Right lobe of liver (tissue), 6 donors: ENCODE data around the gene FAXDC2. TPM values are rescaled to one million over a fixed set of nuclear protein-coding genes. Genes with fewer than 3 reads are reported as not detected.

Experiments used
- ATAC-seq, 4 donors: fragments of 200-7000 bp; cut with Tn5 transposase; one replicate each; pipeline ENCODE4 v1.9.1; 2020; ENCODE audit warnings: mild to moderate bottlenecking in 4 of 4, moderate library complexity in 4 of 4
- DNase-seq, 3 donors: peaks; one replicate each; pipeline ENCODE4 v3.0.0-alpha.2; 2020
- H3K27ac ChIP-seq, 3 donors: fragments of 200-600 bp; one replicate each; pipeline ENCODE4 v1.8.0; 2022
- H3K27me3 ChIP-seq, 2 donors: fragments of 200-600 bp; one replicate each; pipeline ENCODE4 v1.8.0; 2022
- H3K36me3 ChIP-seq, 4 donors: fragments of 200-600 bp; sonication (generic) in 1 of 4; one replicate each; pipeline versions ENCODE4 v1.5.1 to v1.8.0; 2017 to 2022; ENCODE audit warnings: control low read depth in 1 of 4
- H3K4me1 ChIP-seq, 4 donors: fragments of 200-600 bp; sonication (generic) in 1 of 4; one replicate each; pipeline versions ENCODE4 v1.5.1 to v1.8.0; 2017 to 2022; ENCODE audit warnings: control low read depth in 1 of 4
- H3K4me3 ChIP-seq, 3 donors: fragments of 200-600 bp; one replicate each; pipeline ENCODE4 v1.8.0; 2022
- H3K9me3 ChIP-seq, 4 donors: fragments of 200-600 bp; sonication (generic) in 1 of 4; one replicate each; pipeline versions ENCODE4 v1.5.1 to v1.8.0; 2017 to 2022; ENCODE audit warnings: control low read depth in 1 of 4
- POLR2A ChIP-seq: fragments of 450-650 bp; IDR thresholded peaks from one replicate; pipeline ENCODE4 v1.6.1; 2017; ENCODE audit warnings: antibody characterized with exemption, mild to moderate bottlenecking
- WGBS: methylation state at CpG from one replicate; pipeline ENCODE4 v1.1.6; 2018; ENCODE audit warnings: low coverage, low lambda C conversion rate; ENCODE audit not compliant: insufficient coverage; ENCODE audit errors: missing lambda C conversion rate; 5-methylcytosine and 5-hydroxymethylcytosine counted together
- intact Hi-C, 2 donors: fragments of 100-400 bp; cut with DNase I; formaldehyde crosslinking; loops; one replicate each; pipeline versions ENCODE4 v1.11.2 to v1.14.1; 2022
- long read RNA-seq: library from polyadenylated mRNA; unstranded; transcript quantifications from one replicate; pipeline ENCODE4 v2.0.0, GENCODE V29; 2019
- total RNA-seq, 6 experiments: library from RNA; depleted of rRNA in 2 of 6; stranded (reverse); fragments of >200 nt in 2 of 6; fragmentation: NEBNext Ultra II Directional in 3 of 6; extraction: Animal tissue kit (Norgen Biotek cat#: 25700) in 3 of 6; gene quantifications; one replicate each; pipeline versions ENCODE4 v1.1.0 to v1.2.4, GENCODE V29; 2016 to 2023
- TF ChIP-seq, protein P1 (sequence below), 4 donors: fragments of 200-600 bp in 3 of 4; fragments of 450-650 bp in 1 of 4; IDR thresholded peaks; one replicate each; pipeline versions ENCODE4 v1.5.1 to v1.8.0; 2016 to 2022; ENCODE audit warnings: antibody characterized with exemption in 4 of 4, mild to moderate bottlenecking in 2 of 4
- donor health status: DM: no; HTN: yes; CAD: no.
- donor health status: DM: no; HTN: no; CAD: no.
- donor health status: DM: no; HTN: no; CAD: no.
- donor health status: DM: no; HTN: yes; CAD: no.
- donor health status: DM: no; HTN: yes; CAD: no.

The FAXDC2 gene, protein sequence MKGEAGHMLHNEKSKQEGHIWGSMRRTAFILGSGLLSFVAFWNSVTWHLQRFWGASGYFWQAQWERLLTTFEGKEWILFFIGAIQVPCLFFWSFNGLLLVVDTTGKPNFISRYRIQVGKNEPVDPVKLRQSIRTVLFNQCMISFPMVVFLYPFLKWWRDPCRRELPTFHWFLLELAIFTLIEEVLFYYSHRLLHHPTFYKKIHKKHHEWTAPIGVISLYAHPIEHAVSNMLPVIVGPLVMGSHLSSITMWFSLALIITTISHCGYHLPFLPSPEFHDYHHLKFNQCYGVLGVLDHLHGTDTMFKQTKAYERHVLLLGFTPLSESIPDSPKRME
- 10 to 100 TPM; 27.3 to 98.1 (median 53.2) TPM for total RNA-seq
- long read RNA-seq, partial matches to known transcripts = 5 of 12 reads
- long read RNA-seq, other reads (novel, unspliced or antisense) = 3 of 12 reads

DNA sequence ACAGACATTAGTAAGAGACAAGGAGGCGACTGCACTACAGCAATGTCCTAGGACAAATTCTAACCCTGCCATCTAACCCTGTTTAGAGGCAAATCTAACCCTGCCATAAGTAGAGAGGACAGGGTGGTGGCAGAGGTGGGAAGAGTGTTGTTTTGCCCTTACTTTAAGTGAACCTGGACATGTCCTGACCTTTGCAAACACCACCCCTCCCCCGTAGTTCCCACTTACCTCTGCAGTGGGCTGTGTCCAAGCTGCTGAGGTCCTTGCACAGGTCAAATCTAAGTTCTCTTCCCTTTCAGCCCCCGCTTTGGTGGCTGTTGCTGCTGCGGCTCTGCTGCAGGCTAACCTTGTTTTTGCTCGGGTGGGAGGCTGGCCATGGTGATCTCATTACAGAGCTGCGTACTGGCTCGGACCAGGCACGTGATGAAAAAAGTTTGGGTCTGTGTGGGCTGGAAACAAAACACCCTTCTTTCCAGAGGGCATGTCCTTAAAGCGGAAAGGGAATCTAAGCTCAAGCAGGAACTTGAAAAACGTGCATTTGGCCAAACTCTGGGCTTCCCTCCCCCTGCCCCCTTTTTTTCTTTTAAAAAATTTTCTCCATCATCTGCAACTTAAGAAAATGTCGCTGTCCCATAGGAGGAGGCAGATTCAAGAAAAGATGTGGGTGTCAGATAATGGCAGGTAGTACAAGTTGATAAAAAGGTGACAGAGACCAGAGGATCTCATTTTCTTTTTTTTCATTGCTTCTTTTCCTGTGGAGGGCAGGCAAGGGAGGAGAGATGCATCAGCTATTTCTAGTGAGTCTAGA is at the start of gene FAXDC2:
Gene FAXDC2, minus strand, starts transcription at position 349 of the 808 bp plus-strand sequence. CDS start 12,425 bp downstream, outside the sequence.
- 7% methylated on average over 10 of the region's 11 CpGs for WGBS
- Histone ChIP-seq H3K36me3 (no peaks in the 10 kb centered on the region), H3K27ac (peak within 1 kb of the TSS; percentile 75 to 81 (median 77)), H3K27me3 (no peaks in the 10 kb centered on the region), H3K9me3 (no peaks in the 10 kb centered on the region), H3K4me3 (peak within 1 kb of the TSS; percentile 39 to 57 (median 51)), H3K4me1 (peaks cover 0 to 12% (median 4%) of the 10 kb centered on the region in 4 donors)
- no peak for TF ChIP-seq POLR2A
- TF ChIP-seq, protein P1, sequence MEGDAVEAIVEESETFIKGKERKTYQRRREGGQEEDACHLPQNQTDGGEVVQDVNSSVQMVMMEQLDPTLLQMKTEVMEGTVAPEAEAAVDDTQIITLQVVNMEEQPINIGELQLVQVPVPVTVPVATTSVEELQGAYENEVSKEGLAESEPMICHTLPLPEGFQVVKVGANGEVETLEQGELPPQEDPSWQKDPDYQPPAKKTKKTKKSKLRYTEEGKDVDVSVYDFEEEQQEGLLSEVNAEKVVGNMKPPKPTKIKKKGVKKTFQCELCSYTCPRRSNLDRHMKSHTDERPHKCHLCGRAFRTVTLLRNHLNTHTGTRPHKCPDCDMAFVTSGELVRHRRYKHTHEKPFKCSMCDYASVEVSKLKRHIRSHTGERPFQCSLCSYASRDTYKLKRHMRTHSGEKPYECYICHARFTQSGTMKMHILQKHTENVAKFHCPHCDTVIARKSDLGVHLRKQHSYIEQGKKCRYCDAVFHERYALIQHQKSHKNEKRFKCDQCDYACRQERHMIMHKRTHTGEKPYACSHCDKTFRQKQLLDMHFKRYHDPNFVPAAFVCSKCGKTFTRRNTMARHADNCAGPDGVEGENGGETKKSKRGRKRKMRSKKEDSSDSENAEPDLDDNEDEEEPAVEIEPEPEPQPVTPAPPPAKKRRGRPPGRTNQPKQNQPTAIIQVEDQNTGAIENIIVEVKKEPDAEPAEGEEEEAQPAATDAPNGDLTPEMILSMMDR (IDR thresholded peaks at IDR 0.05) = no peak
- intact Hi-C loops = loop anchor here in 1 of 2 donors (10.0 kb wide), 1 partner anchor 84 kb away; the partner anchor contains the start of gene GEMIN5
- ATAC-seq (peak; percentile 93 to 98 (median 96)), DNase-seq (peak; percentile 62 to 84 (median 82))

DNA sequence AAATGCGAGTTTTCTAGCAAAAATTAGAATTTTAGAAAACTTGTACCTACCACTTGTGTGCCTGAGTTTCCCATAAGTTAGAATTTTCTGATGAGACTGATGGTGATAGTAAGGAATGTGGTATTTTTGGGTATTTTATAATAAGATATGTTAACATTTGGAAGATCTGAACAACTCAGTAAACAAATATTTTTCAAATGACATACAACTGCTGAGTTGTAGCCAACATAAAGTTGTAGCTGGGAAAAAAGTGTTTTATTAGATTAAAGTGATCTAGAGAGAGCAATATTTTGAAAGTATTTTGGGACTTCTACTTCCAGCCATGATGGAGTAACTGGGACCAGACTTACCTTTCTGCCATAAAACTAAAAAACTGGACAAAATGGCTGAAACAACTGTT is 49.7 kb upstream of the FAXDC2 start:
- TF ChIP-seq, protein P1 (IDR thresholded peaks at IDR 0.05) = no peak
- TF ChIP-seq POLR2A = no peak
- no peak overlapping the region for H3K4me3 ChIP-seq
- 93% methylated on average over 1 of the region's 1 CpG for WGBS
- no peak for ATAC-seq
- peaks cover 0 to 66% (median 17%) of the 10 kb centered on the region in 4 donors for H3K36me3 ChIP-seq
- DNase-seq = no peak
- H3K4me1 ChIP-seq = no peaks in the 10 kb centered on the region
- H3K9me3 ChIP-seq = no peaks in the 10 kb centered on the region
- intact Hi-C loops = no loop called here
- H3K27me3 ChIP-seq = no peaks in the 10 kb centered on the region
- H3K27ac ChIP-seq = no peak overlapping the region

DNA sequence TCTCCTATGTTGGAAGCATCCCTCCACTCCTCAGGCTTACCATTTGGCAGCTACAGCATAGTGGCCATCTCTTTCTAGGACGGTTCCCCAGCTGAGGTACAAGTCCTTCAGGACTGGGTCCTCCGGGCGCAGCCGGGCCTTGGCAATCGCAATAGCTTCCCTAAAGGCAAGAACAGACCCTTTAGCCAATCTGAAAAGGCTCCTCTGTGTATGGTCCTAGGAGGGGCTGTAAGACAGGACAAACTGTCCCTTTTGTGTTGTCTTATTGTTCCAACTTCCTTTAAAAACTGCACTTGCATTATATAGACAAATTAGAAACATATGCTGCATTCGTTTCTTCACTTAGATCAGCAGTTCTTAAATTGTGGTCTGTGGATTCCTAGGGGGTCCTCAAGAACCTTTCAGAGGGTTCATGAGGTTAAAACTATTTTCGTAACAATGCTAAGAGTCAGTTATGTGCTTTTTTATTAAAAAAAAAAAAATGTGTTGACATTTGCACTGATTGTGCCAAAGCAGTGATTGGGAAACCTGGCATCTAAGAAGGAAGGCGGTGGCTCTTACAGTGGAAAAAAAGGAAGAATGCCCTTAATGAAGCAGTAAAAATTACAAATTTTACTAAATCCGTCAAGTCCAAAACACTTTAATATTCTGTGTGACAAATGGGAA is 48.9 kb upstream of the FAXDC2 start:
- 81% methylated on average over 9 of the region's 9 CpGs for WGBS
- intact Hi-C loops = no loop called here
- H3K4me1 ChIP-seq = no peaks in the 10 kb centered on the region
- H3K4me3 ChIP-seq = no peak overlapping the region
- no peak overlapping the region for H3K27ac ChIP-seq
- H3K9me3 ChIP-seq = no peaks in the 10 kb centered on the region
- ATAC-seq (peak in 3 of 4 donors; percentile 50 to 63 (median 54)), DNase-seq (no peak)
- TF ChIP-seq POLR2A = no peak
- TF ChIP-seq, protein P1 (IDR thresholded peaks at IDR 0.05) = no peak
- H3K36me3 ChIP-seq = peaks cover 0 to 63% (median 16%) of the 10 kb centered on the region in 4 donors
- H3K27me3 ChIP-seq = no peaks in the 10 kb centered on the region

DNA sequence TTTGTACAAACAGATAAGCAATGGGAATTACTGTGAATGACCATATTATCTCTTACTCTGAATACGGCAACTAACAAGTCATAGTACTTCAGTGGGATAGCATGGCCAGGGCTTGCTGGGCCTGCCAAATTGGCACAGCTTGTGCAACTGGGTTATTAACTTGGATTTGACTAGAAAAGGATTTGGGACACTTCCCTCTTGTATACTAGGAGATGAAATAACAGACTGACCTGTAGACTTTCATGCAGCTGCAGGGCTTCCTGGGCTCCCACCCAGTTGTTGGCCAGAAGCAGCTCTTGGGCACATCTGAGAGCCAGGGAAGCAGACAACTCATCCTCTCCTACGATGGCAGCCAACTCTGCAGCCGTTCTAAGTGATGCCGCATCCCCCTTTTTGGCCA is 47.8 kb upstream of the FAXDC2 start:
- intact Hi-C loops = no loop called here
- Histone ChIP-seq H3K4me3 (no peak overlapping the region), H3K9me3 (no peaks in the 10 kb centered on the region), H3K27ac (no peak overlapping the region), H3K4me1 (no peaks in the 10 kb centered on the region), H3K36me3 (peaks cover 0 to 63% (median 18%) of the 10 kb centered on the region in 4 donors), H3K27me3 (no peaks in the 10 kb centered on the region)
- TF ChIP-seq, protein P1 (IDR thresholded peaks at IDR 0.05) = no peak
- TF ChIP-seq POLR2A = no peak
- ATAC-seq = no peak
- DNase-seq = peak in 1 of 3 donors; percentile 49
- WGBS = 94% methylated on average over 2 of the region's 4 CpGs
